Fibroblast of skin of abdomen (primary cell): ENCODE results near the gene LIPF. TPM values are rescaled to one million over a fixed set of nuclear protein-coding genes. Genes with fewer than 3 reads are reported as not detected.
"Not testable (repeated sequence)": the region's sequence is repeated elsewhere in the genome, so short reads cannot be mapped to it uniquely, and the experiment has no call there.

ENCODE experiments used
- DNase-seq: peaks from one replicate; pipeline ENCODE4 v3.0.0-alpha.2; 2013
- polyA plus RNA-seq, 2 experiments: library from polyadenylated mRNA; unstranded; fragments of 120-200 nt; gene quantifications; one replicate each; pipeline ENCODE4 v1.2.1, GENCODE V29; 2013; ENCODE audit not compliant: insufficient read length in 2 of 2

Gene LIPF
- not detected for polyA plus RNA-seq (2013, experiment 1 of 2; ENCODE audit: insufficient read length)
- polyA plus RNA-seq (2013, experiment 2 of 2; ENCODE audit: insufficient read length): not detected

GRCh38 chr10:88664142-88664541, at the start of gene LIPF:
Gene LIPF, plus strand, starts transcription at chr10:88664442. Its CDS starts 2,856 bp downstream, at chr10:88667298.
- DNase-seq: no peak

GRCh38 chr10:88616250-88616977, 47.8 kb upstream of the LIPF start:
- DNase-seq: no peak

DNA sequence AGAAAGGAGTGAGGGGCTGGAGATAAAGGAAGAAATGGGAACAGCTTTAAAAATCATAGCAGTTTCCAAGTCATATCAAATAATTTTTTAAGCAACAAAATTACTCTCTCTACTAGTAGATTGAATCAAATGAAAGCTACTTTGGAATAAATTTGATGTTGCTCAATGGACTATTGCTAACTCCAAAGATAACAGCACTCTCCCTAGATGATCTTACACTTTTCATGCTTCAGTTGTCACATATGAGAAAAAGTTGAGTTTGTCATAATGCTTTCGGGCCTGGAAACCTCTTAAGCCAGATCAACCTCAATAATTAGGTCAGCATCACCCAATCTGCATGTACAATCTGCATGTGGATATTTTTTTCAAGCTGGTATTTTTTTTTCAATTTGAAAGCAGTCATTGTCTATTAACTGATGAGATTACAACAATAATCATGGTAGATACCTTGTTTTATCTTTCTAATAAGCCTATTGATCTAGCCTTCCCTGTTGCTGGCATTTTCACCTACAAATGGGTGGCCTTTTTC, 46.4 kb upstream of the LIPF start:
- DNase-seq: no peak

DNA sequence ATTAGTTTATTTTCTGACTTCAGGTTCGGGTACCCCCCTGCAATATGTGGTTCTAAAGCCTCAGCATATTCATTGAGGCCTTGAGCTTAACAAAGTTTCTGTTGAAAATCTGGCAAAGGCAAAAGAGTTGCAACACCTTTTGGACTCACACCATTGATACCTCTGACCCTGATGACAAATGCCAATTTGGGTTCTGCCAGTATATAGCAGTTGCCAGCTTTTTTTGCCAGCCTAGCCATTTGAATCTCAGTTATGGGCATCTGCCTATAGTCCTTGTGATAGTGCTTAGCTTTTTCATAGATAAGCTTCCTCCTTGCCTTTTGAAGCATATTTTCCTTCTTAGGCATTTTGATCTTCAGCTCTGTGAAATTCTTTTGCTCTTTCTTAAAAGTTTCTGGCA, 45.7 kb upstream of the LIPF start:
- no peak for DNase-seq

- no peak for DNase-seq
Observed at GRCh38 chr10:88620441-88620840, 43.8 kb upstream of the LIPF start.

DNA sequence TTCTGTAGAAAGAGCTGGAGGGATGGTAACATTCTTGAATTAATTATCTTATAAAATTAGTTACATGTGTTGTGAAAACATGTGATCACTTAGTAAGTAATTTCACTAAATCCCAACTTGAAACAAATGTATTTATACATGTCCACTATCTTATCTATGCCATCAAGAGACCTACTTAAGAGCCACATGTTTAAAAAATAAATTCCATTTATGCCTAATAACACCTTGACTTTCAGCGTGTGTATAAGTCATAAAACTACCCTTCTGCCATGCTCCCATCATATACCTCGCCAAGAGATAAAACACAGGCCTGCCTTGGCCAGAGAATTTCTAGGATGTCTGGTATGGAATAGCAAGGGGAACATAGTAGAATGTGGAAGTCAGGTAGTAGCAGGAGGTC, 40.4 kb upstream of the LIPF start:
- no peak for DNase-seq

DNA sequence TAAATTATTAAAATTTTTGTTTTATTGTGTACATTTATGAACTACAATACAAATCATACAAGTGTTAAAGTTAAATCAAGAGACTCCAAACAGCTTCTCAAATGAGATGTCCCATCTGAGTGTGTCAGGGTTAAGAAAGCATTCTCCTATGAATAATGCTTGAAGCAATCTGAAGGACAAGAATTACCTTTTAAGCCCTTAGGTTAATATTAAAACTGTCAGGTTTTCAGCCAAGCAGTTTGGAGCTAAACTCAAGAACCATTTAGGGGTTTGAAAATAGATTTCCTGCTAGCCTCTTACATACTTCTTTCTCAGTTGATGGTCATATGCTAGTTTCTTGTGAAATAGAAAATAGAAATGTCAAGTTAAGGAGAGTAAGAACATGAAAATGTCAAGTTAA, 39.4 kb upstream of the LIPF start:
- DNase-seq: no peak

GRCh38 chr10:88640186-88640585, 24.1 kb upstream of the LIPF start:
- DNase-seq: no peak

DNA sequence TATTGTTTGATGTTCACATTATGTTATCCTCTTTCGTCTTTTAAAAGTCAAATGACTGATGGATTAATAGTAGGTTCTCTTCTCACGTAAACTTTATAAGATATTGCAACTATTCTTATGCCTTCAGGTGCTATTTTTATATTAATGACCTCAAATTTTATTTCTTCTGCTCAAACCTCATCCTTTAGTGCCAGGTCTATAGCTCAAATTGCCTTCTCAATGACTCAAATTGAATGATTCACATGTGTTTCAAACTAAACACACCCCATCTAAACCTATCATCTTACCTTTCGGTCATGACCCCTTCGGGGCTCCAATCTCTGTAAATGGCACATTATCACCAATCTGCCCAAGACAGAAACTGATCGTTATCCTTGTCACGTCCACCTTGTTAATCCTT, 22.0 kb upstream of the LIPF start:
- DNase-seq: no peak

- DNase-seq: peak; percentile 48
Observed at GRCh38 chr10:88642963-88643362, 21.3 kb upstream of the LIPF start.

GRCh38 chr10:88647061-88647615, 17.1 kb upstream of the LIPF start:
- no peak for DNase-seq

GRCh38 chr10:88651101-88651551, 13.1 kb upstream of the LIPF start:
- DNase-seq: peak; percentile 93

DNA sequence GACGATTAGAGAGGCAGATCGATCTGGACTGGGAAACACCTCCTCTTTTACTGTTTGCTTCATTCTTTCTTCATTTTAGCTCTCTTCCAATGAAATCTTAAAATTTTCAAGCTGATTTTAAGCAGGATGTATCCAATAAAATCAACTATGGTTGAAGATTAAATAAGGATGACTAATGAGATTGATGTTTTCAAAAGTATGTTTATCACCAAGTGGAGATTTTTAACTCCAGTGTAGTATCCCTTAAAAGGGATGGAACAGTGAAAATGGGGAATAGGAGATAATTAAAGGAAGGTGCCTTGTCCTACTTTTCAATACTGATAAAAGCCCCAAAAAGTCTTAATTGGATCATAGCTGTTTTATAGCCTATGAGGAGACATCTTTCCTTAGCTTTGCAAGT, 11.6 kb upstream of the LIPF start:
- peak; percentile 46 for DNase-seq

DNA sequence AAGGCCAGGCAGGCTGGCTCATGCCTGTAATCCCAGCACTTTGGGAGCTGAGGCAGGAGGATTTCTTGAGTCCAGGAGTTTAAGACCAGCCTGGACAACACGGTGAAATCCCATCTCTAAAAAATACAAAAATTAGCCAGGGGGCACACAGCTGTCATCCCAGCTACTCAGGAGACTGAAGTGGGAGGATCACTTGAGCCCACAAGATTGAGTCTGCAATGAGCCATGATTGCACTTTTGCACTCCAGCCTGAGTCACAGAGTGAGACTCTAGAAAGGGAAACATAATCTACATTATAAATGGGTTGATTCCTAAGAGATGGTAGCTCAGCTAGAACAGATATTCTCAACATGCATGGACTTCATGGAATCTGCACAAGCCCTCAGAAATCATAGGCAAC, 6.3 kb upstream of the LIPF start:
- peak; percentile 47 for DNase-seq

- peak; percentile 12 for DNase-seq
Observed at GRCh38 chr10:88659725-88660597, 4.3 kb upstream of the LIPF start.

GRCh38 chr10:88660598-88660884, 3.7 kb upstream of the LIPF start:
- DNase-seq: no peak

DNA sequence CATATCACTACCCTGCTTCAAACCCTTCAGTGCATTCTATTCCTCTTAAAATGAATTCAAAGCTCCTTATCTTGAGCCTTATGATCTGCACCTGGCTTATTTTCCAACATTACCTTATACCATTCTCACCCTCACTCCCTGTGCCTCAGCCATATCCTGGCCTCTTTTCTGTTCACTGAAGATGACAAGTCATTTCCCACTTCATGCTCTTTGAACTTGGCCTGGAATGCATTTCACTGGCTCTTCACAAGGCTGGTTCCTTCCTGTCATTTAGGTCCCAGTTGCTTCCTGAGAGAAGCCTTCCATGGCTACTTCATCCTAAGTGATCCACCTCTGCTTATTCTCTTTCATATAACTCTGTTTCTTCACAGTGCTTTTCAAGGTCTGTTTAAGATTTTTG, 3.2 kb upstream of the LIPF start:
- no peak for DNase-seq

DNA sequence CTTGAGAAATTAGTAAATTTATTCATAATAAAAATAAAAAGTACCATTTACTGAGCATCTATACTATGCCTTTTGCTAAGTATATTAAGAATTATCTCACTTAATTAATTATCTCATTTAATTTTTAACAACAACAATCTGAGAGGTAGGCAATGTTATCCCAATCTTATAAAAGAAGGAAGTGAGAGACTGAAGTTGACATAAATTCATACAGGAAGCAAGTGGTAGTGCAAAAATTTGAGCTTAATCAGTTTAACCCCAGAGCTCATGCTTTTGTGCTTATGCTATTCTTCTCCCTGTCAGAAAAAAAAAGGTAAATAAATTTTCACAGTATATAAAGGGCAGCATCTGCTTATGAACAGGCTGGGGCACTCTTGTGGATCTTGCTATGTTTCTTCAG, 2.7 kb upstream of the LIPF start:
- DNase-seq: no peak

DNA sequence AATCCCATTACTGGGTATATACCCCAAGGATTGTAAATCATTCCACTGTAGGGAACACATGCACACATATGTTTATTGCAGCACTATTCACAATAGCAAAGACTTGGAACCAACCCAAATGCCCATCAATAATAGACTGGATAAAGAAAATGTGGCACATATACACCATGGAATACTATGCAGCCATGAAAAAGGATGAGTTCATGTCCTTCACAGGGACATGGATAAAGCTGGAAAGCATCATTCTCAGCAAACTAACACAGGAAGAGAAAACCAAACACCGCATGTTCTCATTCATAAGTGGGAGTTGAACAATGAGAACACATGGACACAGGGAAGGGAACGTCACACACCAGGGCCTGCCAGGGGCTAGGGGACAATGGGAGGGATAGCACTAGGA, 1.1 kb upstream of the LIPF start:
- DNase-seq: not testable (repeated sequence)

DNA sequence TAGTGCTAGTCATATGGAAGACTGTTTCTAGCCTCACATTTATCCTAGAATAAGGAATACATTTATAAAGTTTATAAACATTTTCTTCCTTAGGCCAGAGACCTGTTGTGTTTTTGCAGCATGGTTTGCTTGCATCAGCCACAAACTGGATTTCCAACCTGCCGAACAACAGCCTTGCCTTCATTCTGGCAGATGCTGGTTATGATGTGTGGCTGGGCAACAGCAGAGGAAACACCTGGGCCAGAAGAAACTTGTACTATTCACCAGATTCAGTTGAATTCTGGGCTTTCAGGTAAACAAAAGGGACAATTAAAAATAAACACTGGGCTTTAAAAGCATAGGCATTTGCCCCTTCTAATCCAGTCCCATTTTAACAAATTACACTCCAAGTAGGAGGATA, 4.2 kb downstream of the LIPF start:
- no peak for DNase-seq

- DNase-seq: no peak
Observed at GRCh38 chr10:88670497-88670896, 6.3 kb downstream of the LIPF start.

DNA sequence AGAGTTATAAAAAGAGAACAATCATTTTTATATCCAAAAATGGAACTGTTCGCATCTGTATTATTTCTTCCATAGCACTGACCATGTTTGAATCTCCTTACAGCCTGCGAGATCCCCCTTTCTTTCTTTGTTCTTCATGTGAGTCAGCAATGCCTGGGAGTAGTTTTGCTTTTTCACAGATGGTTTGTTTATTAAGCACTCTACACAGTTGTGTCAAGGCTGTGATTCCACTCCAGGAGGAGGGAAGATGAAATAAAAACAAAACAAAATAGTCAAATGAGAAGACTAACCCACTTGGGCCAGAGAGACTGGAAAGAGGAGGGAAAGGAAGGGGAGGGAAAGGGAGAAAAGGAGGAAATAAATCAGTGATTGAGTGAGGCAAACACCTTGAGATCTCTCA, 7.8 kb downstream of the LIPF start:
- DNase-seq: no peak

DNA sequence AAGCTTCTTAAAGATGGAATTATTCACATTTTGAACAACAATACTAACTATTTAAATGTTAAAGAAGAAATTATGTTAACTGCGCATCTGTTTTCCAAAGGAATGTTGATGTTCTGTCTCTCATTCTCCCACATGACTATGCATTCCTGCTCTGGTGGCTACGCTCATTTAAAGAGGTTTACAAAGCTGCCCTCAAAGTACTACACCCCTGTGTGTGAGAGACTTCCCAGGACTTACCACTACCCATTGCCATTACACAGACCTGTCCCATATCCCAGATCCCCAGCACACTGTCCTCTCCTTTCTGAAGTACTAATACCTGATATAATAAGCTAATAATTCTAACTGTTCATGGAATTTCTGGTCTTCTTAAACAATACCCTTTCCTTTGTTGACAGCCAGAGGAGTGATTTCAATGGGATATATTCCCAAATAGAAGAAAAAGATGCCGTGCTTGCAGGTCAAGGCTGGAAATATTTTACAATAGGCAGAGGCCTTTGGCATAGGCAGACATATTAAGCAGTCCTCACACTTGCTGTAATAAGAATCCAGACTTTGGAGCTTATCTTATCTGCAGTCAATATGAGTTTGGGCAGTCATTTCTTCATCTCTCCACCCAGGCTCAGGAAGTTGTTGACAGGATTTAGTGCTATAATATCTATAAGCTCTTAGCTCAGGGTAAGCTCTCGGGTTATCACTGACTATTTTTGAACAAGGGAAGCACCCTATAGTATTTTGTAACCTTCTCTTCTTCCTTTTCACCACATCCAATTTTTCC, 12.2 kb downstream of the LIPF start:
- DNase-seq: no peak
